K562 (cell line): ENCODE measurements around the gene TRERF1. TPM values are rescaled to one million over a fixed set of nuclear protein-coding genes. Genes with fewer than 3 reads are reported as not detected.

ENCODE experiments used
- ATAC-seq: fragments of 200-7000 bp; cut with Tn5 transposase; 3 replicates; pipeline ENCODE4 v1.9.1; 2020; ENCODE audit warnings: moderate library complexity
- BruUV-seq: library from RNA; stranded (reverse); fragments of 400-500 nt; replicated peaks from 2 replicates; lab custom pipeline; 2021; lab: Mats Ljungman, UMichigan
- CTCF ChIA-PET: fragments of 300-600 bp; formaldehyde crosslinking; extraction: SDS; loops from one replicate; lab custom pipeline; 2021; ENCODE audit warnings: low intra/inter-chr PET ratio; lab: Yijun Ruan, JAX
- POLR2A ChIA-PET: fragments of 300-600, 350-650 bp; sonication (Branson Sonifier 250); formaldehyde crosslinking; extraction: SDS; loops from one replicate; lab custom pipeline; 2021; ENCODE audit warnings: antibody characterized with exemption, inconsistent platforms; lab: Yijun Ruan, JAX
- DNase-seq, 4 experiments: peaks; one replicate each; pipeline versions ENCODE4 v3.0.0 to v3.0.0-alpha.2; 2011 to 2018; ENCODE audit warnings: low spot score in 3 of 4, mixed read lengths in 3 of 4; ENCODE audit errors: extremely low read depth in 1 of 4
- FAIRE-seq: peaks from 2 replicates; lab custom pipeline; 2011; peaks lifted over from hg19 to GRCh38; lab: Jason Lieb, UNC
- H2AFZ ChIP-seq: 2 replicates; pipeline ENCODE4 v1.6.0; 2011; ENCODE audit warnings: low read depth, low read length, control low read depth, inconsistent platforms
- H3K27ac ChIP-seq: fragments of 200-600 bp; 3 replicates; pipeline ENCODE4 v1.8.0; 2011; ENCODE audit warnings: low read depth, mild to moderate bottlenecking, control low read depth, inconsistent platforms, low read length, moderate library complexity, mixed read lengths; ENCODE audit errors: extremely low read depth
- H3K27me3 ChIP-seq, 2 experiments: fragments of 300-600 bp in 1 of 2; 2 replicates in 1 of 2; 3 replicates in 1 of 2; pipeline versions ENCODE4 v1.6.0 to v1.8.0; 2011; ENCODE audit warnings: inconsistent platforms in 2 of 2, low read length in 2 of 2, mild to moderate bottlenecking in 1 of 2, mixed read lengths in 1 of 2, moderate library complexity in 1 of 2; ENCODE audit not compliant: control insufficient read depth in 2 of 2, insufficient read depth in 2 of 2
- H3K36me3 ChIP-seq: fragments of 300-600 bp; 3 replicates; pipeline ENCODE4 v1.8.0; 2011; ENCODE audit warnings: mild to moderate bottlenecking, low read length, inconsistent platforms; ENCODE audit not compliant: control insufficient read depth, insufficient read depth
- H3K4me1 ChIP-seq, 2 experiments: fragments of 200-600 bp in 1 of 2; replicated peaks in 1 of 2; 2 replicates in 1 of 2; 3 replicates in 1 of 2; pipeline versions ENCODE4 v1.5.1 to v1.8.0; 2011; ENCODE audit warnings: inconsistent platforms in 2 of 2, low read length in 2 of 2, mild to moderate bottlenecking in 1 of 2, mixed read lengths in 1 of 2, moderate library complexity in 1 of 2; ENCODE audit not compliant: control insufficient read depth in 2 of 2, insufficient read depth in 2 of 2
- H3K4me2 ChIP-seq: 2 replicates; pipeline ENCODE4 v1.6.1; 2011; ENCODE audit warnings: low read length, control low read depth, inconsistent platforms, mixed read lengths; ENCODE audit not compliant: insufficient read depth
- H3K4me3 ChIP-seq: fragments of 200-600 bp; sonication (generic), shearing (Covaris generic); 2 replicates; pipeline ENCODE4 v1.5.1; 2016; ENCODE audit warnings: control low read depth, inconsistent platforms
- H3K79me2 ChIP-seq: fragments of 200-600 bp; 3 replicates; pipeline ENCODE4 v1.8.0; 2011; ENCODE audit warnings: low read length, inconsistent platforms; ENCODE audit not compliant: control insufficient read depth, insufficient read depth
- H3K9ac ChIP-seq, 2 experiments: 2 replicates each; pipeline versions ENCODE4 v1.6.0 to v1.6.1; 2011; ENCODE audit warnings: low read depth in 2 of 2, low read length in 2 of 2, control low read depth in 1 of 2, inconsistent platforms in 1 of 2, mild to moderate bottlenecking in 1 of 2, mixed read lengths in 1 of 2; ENCODE audit not compliant: insufficient read depth in 1 of 2
- H3K9me1 ChIP-seq: one replicate; pipeline ENCODE4 v1.6.0; 2011; ENCODE audit warnings: inconsistent platforms, mild to moderate bottlenecking, low read length, moderate library complexity; ENCODE audit not compliant: control insufficient read depth, insufficient read depth
- H3K9me3 ChIP-seq: replicated peaks from 2 replicates; pipeline ENCODE4 v1.5.1; 2011; ENCODE audit warnings: low read depth, low read length, inconsistent platforms; ENCODE audit not compliant: control insufficient read depth, insufficient read depth
- H4K20me1 ChIP-seq: replicated peaks from 2 replicates; pipeline ENCODE4 v1.6.1; 2011; ENCODE audit warnings: low read length, inconsistent platforms, mixed read lengths; ENCODE audit not compliant: control insufficient read depth, insufficient read depth
- ARHGAP35 ChIP-seq: fragments of 450-650 bp; IDR thresholded peaks from 2 replicates; pipeline ENCODE4 v1.6.1; 2018; ENCODE audit not compliant: partially characterized antibody
- CCNT2 ChIP-seq: IDR thresholded peaks from 2 replicates; pipeline ENCODE4 v1.6.1; 2011; ENCODE audit warnings: borderline replicate concordance, low read depth, mild to moderate bottlenecking, moderate library complexity, mixed read lengths, low read length; ENCODE audit not compliant: insufficient read length; ENCODE audit errors: extremely low read depth
- CHD4 ChIP-seq: fragments of 200-600 bp; sonication (generic); IDR thresholded peaks from 3 replicates; pipeline ENCODE4 v1.6.1; 2012; ENCODE audit warnings: low read depth, mild to moderate bottlenecking, mixed read lengths, low read length, inconsistent platforms; ENCODE audit not compliant: insufficient read depth, insufficient replicate concordance, poor library complexity, severe bottlenecking
- FIP1L1 ChIP-seq: fragments of 200-400 bp; formaldehyde crosslinking; IDR thresholded peaks from 2 replicates; pipeline ENCODE4 v1.6.1; 2018; ENCODE audit warnings: mild to moderate bottlenecking, low read depth, low read length; ENCODE audit not compliant: poor library complexity, severe bottlenecking
- KAT7 ChIP-seq: sonication (generic); formaldehyde crosslinking; IDR thresholded peaks from 2 replicates; pipeline ENCODE4 v1.8.0; 2022; ENCODE audit warnings: missing genetic modification reagents, mild to moderate bottlenecking, borderline replicate concordance
- L3MBTL2 ChIP-seq: fragments of 450-650 bp; IDR thresholded peaks from 2 replicates; pipeline ENCODE4 v1.6.1; 2016; ENCODE audit warnings: mild to moderate bottlenecking, moderate library complexity
- MTA1 ChIP-seq: fragments of 450-650 bp; IDR thresholded peaks from 2 replicates; pipeline ENCODE4 v1.6.1; 2017; ENCODE audit warnings: borderline replicate concordance
- MTA3 ChIP-seq: fragments of 450-650 bp; formaldehyde crosslinking; IDR thresholded peaks from 2 replicates; pipeline ENCODE4 v1.6.1; 2017; ENCODE audit warnings: mild to moderate bottlenecking, borderline replicate concordance
- NFATC3 ChIP-seq: fragments of 450-650 bp; IDR thresholded peaks from 2 replicates; pipeline ENCODE4 v1.6.1; 2017; ENCODE audit warnings: mild to moderate bottlenecking
- NRF1 ChIP-seq, 2 experiments: fragments of 450-650 bp; IDR thresholded peaks in 1 of 2; conservative IDR thresholded peaks in 1 of 2; 2 replicates each; pipeline ENCODE4 v1.6.1; 2014; ENCODE audit warnings: mild to moderate bottlenecking in 2 of 2
- POLR2G ChIP-seq: fragments of 200-400 bp; formaldehyde crosslinking; IDR thresholded peaks from 2 replicates; pipeline ENCODE4 v1.6.1; 2017; ENCODE audit warnings: low read depth, mild to moderate bottlenecking, antibody characterized with exemption, low read length, moderate library complexity
- TBP ChIP-seq: optimal IDR thresholded peaks from 2 replicates; pipeline ENCODE3; 2011; ENCODE audit warnings: low read depth, low read length, improper control_type of control experiment
- ZFX ChIP-seq: sonication (generic); formaldehyde crosslinking; IDR thresholded peaks from 2 replicates; pipeline ENCODE4 v1.8.0; 2022; ENCODE audit warnings: mild to moderate bottlenecking, missing genetic modification reagents, moderate library complexity
- ZNF263 ChIP-seq: sonication (generic); formaldehyde crosslinking; IDR thresholded peaks from 2 replicates; pipeline ENCODE4 v1.8.0; 2022; ENCODE audit warnings: mild to moderate bottlenecking, missing genetic modification reagents, borderline replicate concordance
- ZNF282 ChIP-seq: sonication (generic); formaldehyde crosslinking; IDR thresholded peaks from 2 replicates; pipeline ENCODE4 v1.8.1; 2023; ENCODE audit warnings: missing genetic modification reagents
- WGBS: fragments of 100-300 bp; shearing (Covaris generic); methylation state at CpG from one replicate; pipeline ENCODE4 v1.1.6; 2016; ENCODE audit warnings: low coverage, mixed read lengths; ENCODE audit not compliant: insufficient coverage; ENCODE audit errors: missing lambda C conversion rate; 5-methylcytosine and 5-hydroxymethylcytosine counted together
- in situ Hi-C: fragments of 300-500 bp; cut with MboI; formaldehyde crosslinking; loops from 4 replicates; pipeline ENCODE4 v1.15.0; 2018; ENCODE audit warnings: inconsistent platforms, mixed read lengths
- intact Hi-C: fragments of 100-400 bp; cut with micrococcal nuclease; formaldehyde crosslinking; loops from 2 replicates; pipeline ENCODE4 v1.14.2; 2022
- polyA plus RNA-seq, 8 experiments: library from polyadenylated mRNA; depleted of rRNA in 4 of 8; stranded (reverse) in 5 of 8; unstranded in 3 of 8; fragments of >200 nt; fragmentation: Nextera tagmentation in 2 of 8; fragmentation: Illumina TruSeq in 1 of 8; extraction: Ambion mirVana in 2 of 8; extraction: Trizol in 1 of 8; gene quantifications; 2 replicates each; pipeline versions ENCODE4 v1.2.1 to v1.2.3, GENCODE V29; 2011 to 2014; ENCODE audit warnings: inconsistent platforms in 1 of 8, missing spikeins in 1 of 8
- total RNA-seq, 7 experiments: library from RNA; depleted of rRNA in 6 of 7; stranded (reverse); fragments of >200 nt in 6 of 7; fragmentation: Illumina TruSeq in 2 of 7; extraction: Trizol in 2 of 7; gene quantifications; 2 replicates each; pipeline versions ENCODE4 v1.2.1 to v1.2.3, GENCODE V29; 2011 to 2021; ENCODE audit warnings: low replicate concordance in 1 of 7
- TF ChIP-seq, protein P1 (sequence below), 3 experiments: fragments of 200-800 bp in 1 of 3; sonication (Bioruptor generic) in 1 of 3; sonication (generic) in 1 of 3; formaldehyde crosslinking in 1 of 3; IDR thresholded peaks; 2 replicates each; pipeline versions ENCODE4 v1.6.1 to v1.8.0; 2016 to 2022; ENCODE audit warnings: mild to moderate bottlenecking in 2 of 3, missing compliant biosample characterization in 2 of 3, missing genetic modification characterization in 2 of 3, missing genetic modification reagents in 1 of 3
- TF ChIP-seq, protein P2 (sequence below), 2 experiments: fragments of 450-650 bp; conservative IDR thresholded peaks; 2 replicates each; pipeline ENCODE4 v1.6.1; 2017; ENCODE audit warnings: mild to moderate bottlenecking in 2 of 2, moderate library complexity in 2 of 2

TRERF1 gene
- total and polyA plus RNA-seq, 9 of the 15 experiments (the other 6 are each of a cell fraction or from before 2014, with no cell fraction given) = 0.04 to 0.20 (median 0.07) TPM; not detected in 3

DNA sequence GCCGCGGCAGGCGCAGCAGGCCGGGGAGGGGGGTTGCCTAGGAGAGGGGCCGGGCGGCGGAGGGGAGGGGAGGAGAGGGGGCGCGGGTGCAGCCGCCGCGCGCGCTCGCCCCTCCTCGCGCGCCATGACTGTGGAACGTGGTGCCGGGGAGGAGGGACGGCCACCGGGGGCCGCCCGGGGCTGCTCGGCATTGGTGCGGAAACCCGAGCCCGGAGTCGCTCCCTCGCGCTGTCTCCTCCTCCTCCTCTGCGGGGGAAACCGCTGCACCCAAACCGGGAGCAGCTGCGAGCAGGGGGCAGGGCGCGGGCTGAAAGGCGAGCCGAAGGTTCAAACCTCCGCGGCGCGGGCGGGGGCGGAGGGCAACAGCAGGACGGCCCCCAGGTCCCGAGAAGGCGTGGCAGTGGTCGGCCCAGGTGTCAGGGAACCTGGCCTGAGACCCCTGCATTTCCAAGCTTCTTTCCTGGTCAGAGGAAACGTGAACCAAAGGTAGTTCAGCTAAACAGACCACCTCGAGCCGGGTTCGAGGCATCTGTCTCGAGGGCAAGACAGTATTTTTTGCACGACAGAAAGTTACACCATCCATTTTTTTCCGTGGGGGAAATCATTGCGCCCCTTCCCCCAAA, 1.4 kb upstream of the TRERF1 start:
- Histone ChIP-seq H3K9me1 (no peaks in the 10 kb centered on the region), H4K20me1 (no peaks in the 10 kb centered on the region), H3K9ac (peak overlapping the region in 1 of 2 experiments; percentile 89; a peak in 2 of 4 replicates), H3K9me3 (no peaks in the 10 kb centered on the region), H3K36me3 (no peaks in the 10 kb centered on the region), H2AFZ (peak overlapping the region; percentile 92), H3K4me2 (peak overlapping the region; percentile 73), H3K27ac (no peak overlapping the region), H3K4me3 (peak overlapping the region; percentile 44), H3K27me3 (peaks cover 42 to 52% of the 10 kb centered on the region in 2 experiments), H3K79me2 (no peaks in the 10 kb centered on the region), H3K4me1 (peaks cover 9 to 29% of the 10 kb centered on the region in 2 experiments; a peak in 4 of 5 replicates)
- CTCF ChIA-PET = interaction anchor here (0.7 kb wide), 1 partner anchor 765 kb away, joined by 3 read pairs; no protein-coding TSS in a partner anchor
- WGBS = 1% methylated on average over 29 of the region's 57 CpGs
- in situ Hi-C loops (no loop called here), intact Hi-C loops (no loop called here)
- ATAC-seq (peak; percentile 94), FAIRE-seq (no peak), DNase-seq (peak; percentile 81 to 88 (median 86))
- no TSS peak for BruUV-seq
- POLR2A ChIA-PET = no interaction called here
- TF ChIP-seq, protein P1, sequence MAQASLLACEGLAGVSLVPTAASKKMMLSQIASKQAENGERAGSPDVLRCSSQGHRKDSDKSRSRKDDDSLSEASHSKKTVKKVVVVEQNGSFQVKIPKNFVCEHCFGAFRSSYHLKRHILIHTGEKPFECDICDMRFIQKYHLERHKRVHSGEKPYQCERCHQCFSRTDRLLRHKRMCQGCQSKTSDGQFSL (CRISPR knock-in tag; IDR thresholded peaks at IDR 0.05) = 0 out of 2 replicates have a peak, but pooled peaks have one; percentile 26
- TF ChIP-seq, protein P1 (tag; IDR thresholded peaks at IDR 0.05) = no peak
- TF ChIP-seq MTA3 (0 out of 2 replicates have a peak, but pooled peaks have one; percentile 34), POLR2G (peak; percentile 36; the same call in 1 of the 2 replicates), NFATC3 (no peak), NRF1 (conservative IDR thresholded peaks at IDR 0.05 in 1 of 2, IDR thresholded peaks at IDR 0.05 in 1 of 2) (peak; percentile 57 to 66), ZFX (CRISPR knock-in tag) (no peak), MTA1 (no peak), FIP1L1 (peak; percentile 5), CHD4 (peak; percentile 7), ZNF263 (CRISPR knock-in tag) (peak; percentile 72), ZNF282 (CRISPR knock-in tag) (no peak), L3MBTL2 (peak; percentile 9), TBP (peak; percentile 88), CCNT2 (peak; percentile 46), ARHGAP35 (no peak), KAT7 (peak; percentile 64; the same call in 1 of the 2 replicates)
- TF ChIP-seq, protein P2, sequence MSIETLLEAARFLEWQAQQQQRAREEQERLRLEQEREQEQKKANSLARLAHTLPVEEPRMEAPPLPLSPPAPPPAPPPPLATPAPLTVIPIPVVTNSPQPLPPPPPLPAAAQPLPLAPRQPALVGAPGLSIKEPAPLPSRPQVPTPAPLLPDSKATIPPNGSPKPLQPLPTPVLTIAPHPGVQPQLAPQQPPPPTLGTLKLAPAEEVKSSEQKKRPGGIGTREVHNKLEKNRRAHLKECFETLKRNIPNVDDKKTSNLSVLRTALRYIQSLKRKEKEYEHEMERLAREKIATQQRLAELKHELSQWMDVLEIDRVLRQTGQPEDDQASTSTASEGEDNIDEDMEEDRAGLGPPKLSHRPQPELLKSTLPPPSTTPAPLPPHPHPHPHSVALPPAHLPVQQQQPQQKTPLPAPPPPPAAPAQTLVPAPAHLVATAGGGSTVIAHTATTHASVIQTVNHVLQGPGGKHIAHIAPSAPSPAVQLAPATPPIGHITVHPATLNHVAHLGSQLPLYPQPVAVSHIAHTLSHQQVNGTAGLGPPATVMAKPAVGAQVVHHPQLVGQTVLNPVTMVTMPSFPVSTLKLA (conservative IDR thresholded peaks at IDR 0.05) = peak in 1 of 2 experiments; percentile 50; a peak in 1 of 4 replicates
